HG02938 (cell line): ENCODE measurements around the gene LRRC14B.
A peak's percentile ranks its signal among the peaks of the same experiment; 100 is the strongest.

Experiments used
- ATAC-seq: cut with Tn5 transposase; IDR thresholded peaks from one replicate; pipeline ENCODE4 v1.9.1; 2021; ENCODE audit warnings: mild to moderate bottlenecking, moderate library complexity; ENCODE audit not compliant: unreplicated experiment

Gene LRRC14B

DNA sequence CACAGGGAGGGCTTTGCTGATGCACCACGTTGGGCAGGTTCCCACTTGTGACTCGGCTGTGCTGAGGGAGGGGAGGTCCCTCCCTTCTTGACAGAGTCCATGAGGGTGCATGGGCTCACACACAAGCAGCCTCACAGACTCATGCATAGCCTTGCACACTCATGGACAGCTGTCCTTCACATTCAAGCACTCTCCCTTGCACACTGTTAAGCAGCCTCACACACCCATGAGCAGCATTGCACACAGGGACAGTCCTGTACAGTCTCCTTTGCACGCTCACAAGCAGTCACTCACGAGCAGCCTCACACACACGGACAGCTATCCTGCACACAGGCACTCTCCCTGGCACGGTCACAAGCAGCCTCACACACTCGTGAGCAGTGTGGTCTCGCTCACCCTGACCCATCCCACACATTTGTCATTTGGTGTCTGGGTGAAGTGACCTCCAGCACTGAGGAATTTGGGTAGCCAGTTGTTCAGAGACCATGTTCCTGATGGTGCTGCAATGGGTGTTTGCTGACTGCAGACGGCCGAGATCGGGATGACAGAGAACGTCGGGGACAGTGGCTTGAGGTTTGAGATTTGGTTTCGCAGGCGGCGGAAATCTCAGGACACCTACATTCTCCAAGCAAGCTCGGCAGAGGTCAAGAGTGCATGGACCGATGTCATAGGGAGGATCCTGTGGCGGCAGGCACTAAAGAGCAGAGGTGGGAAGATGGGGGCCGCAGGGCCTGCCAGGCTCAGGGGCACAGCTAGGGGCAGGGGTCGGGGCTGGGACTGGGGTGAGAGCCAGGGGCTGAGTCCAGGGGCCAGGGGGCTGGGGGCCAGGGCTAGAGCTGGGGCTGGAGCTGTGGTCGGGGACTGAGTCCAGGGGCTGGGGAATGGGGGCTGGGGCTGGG lies 17.7 kb upstream of the LRRC14B start:
- ATAC-seq = no peak

GRCh38 chr5:174291-174600 lies 17.0 kb upstream of the LRRC14B start:
- ATAC-seq = no peak

- no peak for ATAC-seq
Observed at GRCh38 chr5:174876-175465, 16.3 kb upstream of the LRRC14B start.

DNA sequence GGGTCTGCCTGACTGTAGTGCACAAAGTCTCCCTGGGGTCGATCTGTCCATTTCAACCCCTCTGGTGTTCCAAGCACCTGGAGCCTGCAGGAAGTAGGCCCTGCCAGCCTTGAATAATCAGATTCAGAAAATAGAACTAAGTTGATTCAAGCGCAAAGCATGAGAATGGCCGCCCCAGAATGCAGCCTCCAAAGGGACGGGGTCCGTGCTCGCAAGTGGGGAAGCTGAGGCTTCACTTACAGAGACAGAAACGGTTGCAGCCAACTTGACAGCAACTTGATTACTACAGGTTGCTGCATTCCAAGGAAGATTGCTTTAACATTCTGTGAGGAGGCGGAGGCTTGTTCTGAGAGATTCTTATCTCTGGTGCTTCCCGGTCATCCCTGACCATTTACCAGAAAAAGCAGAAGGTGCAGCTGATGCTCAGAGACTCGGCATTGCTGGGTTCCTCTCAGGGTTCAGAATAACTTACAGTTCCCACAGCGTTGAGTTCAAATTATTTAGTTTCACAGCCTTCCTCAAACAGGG lies 14.9 kb upstream of the LRRC14B start:
- ATAC-seq = no peak

DNA sequence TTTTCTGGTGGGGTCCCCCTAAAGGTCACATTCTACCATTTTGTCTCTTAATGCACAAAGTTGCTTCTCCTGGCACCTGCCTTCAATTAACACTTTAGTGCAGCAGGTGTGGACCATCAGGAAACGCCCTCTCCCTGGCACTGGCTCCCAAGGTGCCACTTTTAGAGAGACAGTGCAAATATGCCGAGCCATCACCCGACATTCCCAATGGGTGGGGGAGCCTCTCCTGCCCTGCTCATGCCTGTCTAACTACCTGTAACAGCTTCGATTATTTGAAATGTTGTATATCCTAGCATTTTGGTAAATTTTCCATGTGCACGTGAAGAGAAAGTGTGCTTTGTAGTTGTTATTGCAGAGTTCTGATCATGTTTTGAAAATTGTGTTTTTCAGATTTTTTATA lies 13.2 kb upstream of the LRRC14B start:
- ATAC-seq = no peak

- no peak for ATAC-seq
Observed at GRCh38 chr5:179401-179800, 11.9 kb upstream of the LRRC14B start.

GRCh38 chr5:180286-180918 lies 10.9 kb upstream of the LRRC14B start:
- ATAC-seq = no peak

- ATAC-seq = no peak
Observed at GRCh38 chr5:181160-181559, 10.1 kb upstream of the LRRC14B start.

- no peak for ATAC-seq
Observed at GRCh38 chr5:181566-181965, 9.7 kb upstream of the LRRC14B start.

GRCh38 chr5:182126-182525 lies 9.2 kb upstream of the LRRC14B start:
- ATAC-seq = no peak

DNA sequence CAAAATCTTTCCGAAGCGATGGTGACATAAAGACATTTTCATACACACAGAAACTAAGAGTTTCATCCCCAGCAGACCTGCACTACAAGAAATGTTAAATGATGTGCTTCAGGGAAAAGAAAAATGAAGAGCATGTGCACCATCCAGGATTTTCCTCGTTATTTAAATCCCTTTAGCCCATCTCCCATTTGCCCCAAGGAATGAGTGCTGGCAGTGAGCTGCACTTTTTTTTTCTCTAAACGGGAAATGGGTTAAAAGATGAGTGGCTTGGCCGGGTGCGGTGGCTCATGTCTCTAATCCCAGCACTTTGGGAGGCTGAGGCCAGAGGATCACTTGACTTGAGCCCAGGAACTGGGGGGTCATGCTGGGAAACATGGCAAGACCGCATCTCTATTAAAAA lies 6.8 kb upstream of the LRRC14B start:
- ATAC-seq = no peak

DNA sequence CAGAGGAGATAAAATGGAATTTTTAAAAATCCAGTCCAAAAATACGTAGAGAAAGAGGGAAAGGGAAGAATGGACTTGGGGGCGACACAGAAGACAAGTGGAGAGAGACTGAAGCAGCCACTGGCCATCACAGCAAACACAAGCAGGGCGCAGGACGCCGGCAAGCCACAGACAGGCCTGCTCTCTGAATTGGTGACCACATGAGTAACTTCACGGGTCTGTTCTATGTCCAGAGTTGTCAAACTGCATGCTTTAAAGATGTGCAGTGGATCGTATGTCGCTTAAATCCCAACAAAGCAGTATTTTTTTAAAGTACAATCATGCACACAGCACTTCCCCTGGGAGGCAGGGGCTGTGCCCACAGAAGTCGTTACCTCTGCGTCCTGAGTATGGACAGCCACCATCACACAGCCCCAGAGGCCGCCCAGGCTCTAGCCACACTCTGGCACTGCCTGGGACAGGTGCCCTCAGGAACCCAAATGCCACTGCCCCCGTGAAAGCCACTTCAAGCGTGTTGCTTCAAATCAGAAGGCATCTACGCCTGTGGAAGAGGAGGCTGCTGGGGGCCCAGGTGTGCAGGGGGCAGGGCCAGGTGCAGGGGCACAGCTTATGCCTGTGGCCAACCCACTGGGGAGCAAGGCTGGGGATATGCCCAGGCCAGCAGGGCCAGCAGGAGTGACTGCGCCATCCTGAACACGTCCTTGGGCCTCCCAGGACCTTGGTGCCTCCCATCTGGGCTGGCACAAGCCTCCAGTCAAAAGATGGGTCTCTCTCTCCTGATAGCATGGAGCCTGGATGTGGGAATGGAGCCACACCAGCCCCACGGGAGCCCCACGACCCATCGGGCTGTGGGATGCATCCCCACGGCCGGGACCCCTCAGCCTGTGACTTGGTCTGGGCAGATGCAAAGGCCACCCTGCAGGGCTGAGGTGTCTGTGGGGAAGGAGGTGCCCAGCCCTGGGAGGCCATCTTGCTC lies 5.9 kb upstream of the LRRC14B start:
- ATAC-seq = no peak

GRCh38 chr5:186091-187041 lies 4.9 kb upstream of the LRRC14B start:
- ATAC-seq = no peak

DNA sequence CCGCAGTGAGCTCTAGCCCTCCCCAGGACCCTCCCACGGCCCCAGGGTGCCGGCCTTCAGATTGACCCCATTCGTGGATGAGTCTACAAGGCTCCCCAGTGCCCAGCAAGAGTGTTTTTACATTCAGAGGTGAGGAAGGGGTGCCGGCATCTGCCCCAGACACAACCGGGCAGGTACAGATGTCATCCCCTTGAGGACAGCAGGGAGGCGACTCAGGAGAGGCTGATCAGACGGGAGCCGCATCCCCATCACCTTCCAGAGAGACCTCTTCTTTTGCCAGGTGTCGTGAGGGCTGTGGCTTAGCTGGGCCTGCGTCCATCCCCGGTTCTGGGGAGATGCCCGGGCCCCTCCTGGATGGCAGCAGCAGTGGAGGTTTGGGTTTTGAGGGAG lies 4.3 kb upstream of the LRRC14B start:
- ATAC-seq = no peak

GRCh38 chr5:187617-188451 lies 3.5 kb upstream of the LRRC14B start:
- no peak for ATAC-seq

GRCh38 chr5:188488-189481 lies 2.5 kb upstream of the LRRC14B start:
- peak; percentile 78 for ATAC-seq

DNA sequence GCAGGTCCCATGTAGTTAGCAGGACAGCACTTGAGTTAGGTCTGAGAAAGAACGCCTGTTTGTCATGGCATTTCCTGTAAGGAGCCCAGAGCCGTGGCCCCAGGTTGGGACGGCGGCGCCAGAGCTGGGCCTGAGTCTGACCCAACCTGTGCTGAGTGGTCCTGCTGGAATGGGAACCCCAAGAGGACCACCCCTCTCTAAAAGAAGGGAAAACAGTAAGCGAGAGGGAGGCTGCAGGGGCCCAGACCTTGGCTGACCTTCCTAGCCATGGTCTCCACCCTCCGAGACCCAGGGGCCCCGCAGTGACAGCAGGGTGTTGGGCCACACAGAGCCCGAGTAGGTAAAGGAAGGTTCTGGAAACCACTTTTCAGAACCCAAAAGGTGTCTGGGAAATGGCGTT lies 1.8 kb upstream of the LRRC14B start:
- ATAC-seq = no peak

GRCh38 chr5:189976-190365 lies 1.3 kb upstream of the LRRC14B start:
- no peak for ATAC-seq
